Liver (tissue), 9 donors: ENCODE measurements around the gene SLC10A3. TPM values are rescaled to one million over a fixed set of nuclear protein-coding genes. Genes with fewer than 3 reads are reported as not detected.

Experiments used
- DNase-seq: peaks from one replicate; pipeline ENCODE4 v3.0.0-alpha.2; 2017; ENCODE audit warnings: low spot score
- H3K27ac ChIP-seq, 2 donors: one replicate each; pipeline ENCODE4 v1.7.0; 2013; ENCODE audit warnings: inconsistent platforms in 2 of 2, low read length in 2 of 2, control low read depth in 1 of 2, low read depth in 1 of 2, mild to moderate bottlenecking in 1 of 2
- H3K27me3 ChIP-seq, 4 donors: one replicate each; pipeline versions ENCODE4 v1.6.1 to v1.7.0; 2013; ENCODE audit warnings: low read length in 3 of 4, inconsistent platforms in 1 of 4, mild to moderate bottlenecking in 1 of 4, moderate library complexity in 1 of 4; ENCODE audit not compliant: control insufficient read depth in 4 of 4, insufficient read depth in 4 of 4
- H3K36me3 ChIP-seq, 4 donors: one replicate each; pipeline versions ENCODE4 v1.6.1 to v1.7.0; 2013; ENCODE audit warnings: low read length in 3 of 4, mild to moderate bottlenecking in 3 of 4, low read depth in 1 of 4, moderate library complexity in 1 of 4; ENCODE audit not compliant: control insufficient read depth in 4 of 4, insufficient read depth in 3 of 4
- H3K4me1 ChIP-seq, 4 donors: one replicate each; pipeline versions ENCODE4 v1.6.1 to v1.7.0; 2013; ENCODE audit warnings: low read length in 3 of 4, mild to moderate bottlenecking in 3 of 4, moderate library complexity in 1 of 4; ENCODE audit not compliant: control insufficient read depth in 4 of 4, insufficient read depth in 4 of 4
- H3K4me3 ChIP-seq, 3 donors: one replicate each; pipeline versions ENCODE4 v1.6.1 to v1.7.0; 2013; ENCODE audit warnings: low read length in 3 of 3, control low read depth in 1 of 3, low read depth in 1 of 3, mild to moderate bottlenecking in 1 of 3
- H3K9ac ChIP-seq, 2 donors: one replicate each; pipeline ENCODE4 v1.7.0; 2013; ENCODE audit warnings: low read length in 2 of 2, mild to moderate bottlenecking in 2 of 2, moderate library complexity in 2 of 2, control low read depth in 1 of 2, low read depth in 1 of 2
- H3K9me3 ChIP-seq, 4 donors: one replicate each; pipeline versions ENCODE4 v1.6.1 to v1.7.0; 2013; ENCODE audit warnings: low read length in 3 of 4; ENCODE audit not compliant: control insufficient read depth in 4 of 4
- EGR1 ChIP-seq, 2 donors: IDR thresholded peaks; 2 replicates each; pipeline ENCODE4 v1.6.1; 2016 to 2018; ENCODE audit warnings: antibody characterized with exemption in 2 of 2, low read depth in 2 of 2
- FOXA1 ChIP-seq: IDR thresholded peaks from 2 replicates; pipeline ENCODE4 v1.6.1; 2016; ENCODE audit warnings: antibody characterized with exemption
- FOXA2 ChIP-seq: IDR thresholded peaks from 2 replicates; pipeline ENCODE4 v1.6.1; 2016; ENCODE audit warnings: antibody characterized with exemption
- GABPA ChIP-seq, 2 donors: IDR thresholded peaks in 1 of 2; conservative IDR thresholded peaks in 1 of 2; 2 replicates each; pipeline ENCODE4 v1.6.1; 2016; ENCODE audit warnings: antibody characterized with exemption in 2 of 2, mild to moderate bottlenecking in 1 of 2, moderate library complexity in 1 of 2
- HNF4A ChIP-seq, 2 donors: conservative IDR thresholded peaks; 2 replicates each; pipeline ENCODE4 v1.6.1; 2016; ENCODE audit warnings: antibody characterized with exemption in 2 of 2, mild to moderate bottlenecking in 2 of 2
- HNF4G ChIP-seq: IDR thresholded peaks from 2 replicates; pipeline ENCODE4 v1.6.1; 2016; ENCODE audit warnings: antibody characterized with exemption
- JUND ChIP-seq, 2 donors: IDR thresholded peaks; 2 replicates each; pipeline ENCODE4 v1.6.1; 2016; ENCODE audit warnings: antibody characterized with exemption in 2 of 2
- MAX ChIP-seq: IDR thresholded peaks from 2 replicates; pipeline ENCODE4 v1.6.1; 2016; ENCODE audit warnings: antibody characterized with exemption
- NR2F2 ChIP-seq: IDR thresholded peaks from 2 replicates; pipeline ENCODE4 v1.6.1; 2016; ENCODE audit warnings: antibody characterized with exemption
- RAD21 ChIP-seq, 2 donors: IDR thresholded peaks; 2 replicates each; pipeline ENCODE4 v1.6.1; 2016; ENCODE audit warnings: antibody characterized with exemption in 2 of 2, mild to moderate bottlenecking in 2 of 2
- REST ChIP-seq: IDR thresholded peaks from 2 replicates; pipeline ENCODE4 v1.6.1; 2016; ENCODE audit warnings: antibody characterized with exemption, mild to moderate bottlenecking
- RXRA ChIP-seq, 2 donors: IDR thresholded peaks; 2 replicates each; pipeline ENCODE4 v1.6.1; 2017 to 2018; ENCODE audit warnings: antibody characterized with exemption in 2 of 2, mild to moderate bottlenecking in 1 of 2
- SP1 ChIP-seq: IDR thresholded peaks from 2 replicates; pipeline ENCODE4 v1.6.1; 2018; ENCODE audit warnings: antibody characterized with exemption, mild to moderate bottlenecking
- TAF1 ChIP-seq: conservative IDR thresholded peaks from 2 replicates; pipeline ENCODE4 v1.6.1; 2016; ENCODE audit warnings: antibody characterized with exemption, mild to moderate bottlenecking
- YY1 ChIP-seq: IDR thresholded peaks from 2 replicates; pipeline ENCODE4 v1.6.1; 2016; ENCODE audit warnings: antibody characterized with exemption, mild to moderate bottlenecking
- WGBS: extraction: QIAGEN DNeasy Blood & Tissue Kit; methylation state at CpG from one replicate; pipeline ENCODE4 v1.1.7; 2013; 5-methylcytosine and 5-hydroxymethylcytosine counted together
- polyA plus RNA-seq, 2 donors: library from polyadenylated mRNA; stranded (reverse) in 1 of 2; unstranded in 1 of 2; fragments of 200-250 nt in 1 of 2; fragments of >200 nt in 1 of 2; fragmentation: Nextera tagmentation in 1 of 2; extraction: Ambion mirVana in 1 of 2; gene quantifications; one replicate each; pipeline versions ENCODE4 v1.2.1 to v1.2.3, GENCODE V29; 2013 to 2015
- total RNA-seq, 2 donors: library from RNA; depleted of rRNA; stranded (reverse); fragments of >200 nt; gene quantifications; one replicate each; pipeline ENCODE4 v1.2.3, GENCODE V29; 2014
- TF ChIP-seq, protein P1 (sequence below): IDR thresholded peaks from 2 replicates; pipeline ENCODE4 v1.6.1; 2016; ENCODE audit warnings: antibody characterized with exemption
- TF ChIP-seq, protein P2 (sequence below): IDR thresholded peaks from 2 replicates; pipeline ENCODE4 v1.6.1; 2016; ENCODE audit warnings: antibody characterized with exemption
- TF ChIP-seq, protein P3 (sequence below): fragments of 150-350 bp; IDR thresholded peaks from 2 replicates; pipeline ENCODE4 v1.5.1; 2017; ENCODE audit warnings: improper control_type of control experiment, low read depth, low read length; ENCODE audit not compliant: missing input control
- donor health status: healthy.
- donor health status: healthy.
- donor health status: healthy.
- donor health status: healthy.
- donor health status: healthy.

SLC10A3 gene
- total and polyA plus RNA-seq, 4 donors, result 3.2 to 5.6 (median 4.5) TPM

DNA sequence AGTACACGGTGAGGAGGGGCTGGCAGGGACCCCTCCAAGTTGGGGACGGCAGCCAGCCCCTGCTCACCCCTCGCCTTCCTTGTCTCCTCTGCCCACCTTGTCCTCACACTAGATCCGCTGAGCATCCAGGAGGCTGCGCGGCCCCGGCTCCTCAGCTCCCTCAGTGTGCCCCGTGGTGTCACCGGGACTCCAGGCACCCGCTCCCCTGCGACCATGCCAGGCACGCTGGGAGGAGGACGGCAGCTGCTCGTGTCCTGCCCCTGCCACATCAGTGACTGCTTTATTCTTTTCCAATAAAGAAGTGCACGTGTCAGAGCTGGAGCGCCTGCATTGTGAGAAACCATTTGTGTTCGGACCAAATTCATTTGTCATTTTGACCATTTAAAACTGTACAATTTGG lies 40.1 kb downstream of the SLC10A3 start:
- no peaks in the 10 kb centered on the region for H3K27me3 ChIP-seq
- peaks cover 0 to 24% (median 8%) of the 10 kb centered on the region in 4 donors for H3K36me3 ChIP-seq
- H3K27ac ChIP-seq, result no peak overlapping the region
- H3K9ac ChIP-seq, result no peak overlapping the region
- H3K4me3 ChIP-seq, result no peak overlapping the region
- 96% methylated on average over 17 of the region's 17 CpGs for WGBS
- TF ChIP-seq MAX, result no peak
- no peak for TF ChIP-seq FOXA2
- TF ChIP-seq, protein P1, sequence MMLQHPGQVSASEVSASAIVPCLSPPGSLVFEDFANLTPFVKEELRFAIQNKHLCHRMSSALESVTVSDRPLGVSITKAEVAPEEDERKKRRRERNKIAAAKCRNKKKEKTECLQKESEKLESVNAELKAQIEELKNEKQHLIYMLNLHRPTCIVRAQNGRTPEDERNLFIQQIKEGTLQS, result no peak
- TF ChIP-seq JUND (IDR thresholded peaks at IDR 0.05), result no peak
- TF ChIP-seq RXRA (IDR thresholded peaks at IDR 0.05), result no peak
- no peak for TF ChIP-seq TAF1
- TF ChIP-seq REST, result no peak
- no peak for TF ChIP-seq SP1
- TF ChIP-seq NR2F2, result no peak
- TF ChIP-seq, protein P2, sequence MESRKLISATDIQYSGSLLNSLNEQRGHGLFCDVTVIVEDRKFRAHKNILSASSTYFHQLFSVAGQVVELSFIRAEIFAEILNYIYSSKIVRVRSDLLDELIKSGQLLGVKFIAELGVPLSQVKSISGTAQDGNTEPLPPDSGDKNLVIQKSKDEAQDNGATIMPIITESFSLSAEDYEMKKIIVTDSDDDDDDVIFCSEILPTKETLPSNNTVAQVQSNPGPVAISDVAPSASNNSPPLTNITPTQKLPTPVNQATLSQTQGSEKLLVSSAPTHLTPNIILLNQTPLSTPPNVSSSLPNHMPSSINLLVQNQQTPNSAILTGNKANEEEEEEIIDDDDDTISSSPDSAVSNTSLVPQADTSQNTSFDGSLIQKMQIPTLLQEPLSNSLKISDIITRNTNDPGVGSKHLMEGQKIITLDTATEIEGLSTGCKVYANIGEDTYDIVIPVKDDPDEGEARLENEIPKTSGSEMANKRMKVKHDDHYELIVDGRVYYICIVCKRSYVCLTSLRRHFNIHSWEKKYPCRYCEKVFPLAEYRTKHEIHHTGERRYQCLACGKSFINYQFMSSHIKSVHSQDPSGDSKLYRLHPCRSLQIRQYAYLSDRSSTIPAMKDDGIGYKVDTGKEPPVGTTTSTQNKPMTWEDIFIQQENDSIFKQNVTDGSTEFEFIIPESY, result no peak
- no peak for TF ChIP-seq EGR1 (IDR thresholded peaks at IDR 0.05; ENCODE audit: low read depth in 2 of 2)
- no peak for TF ChIP-seq FOXA1
- no peak for TF ChIP-seq GABPA (IDR thresholded peaks at IDR 0.05 in 1 of 2, conservative IDR thresholded peaks at IDR 0.05 in 1 of 2)
- TF ChIP-seq HNF4A (conservative IDR thresholded peaks at IDR 0.05), result no peak
- TF ChIP-seq RAD21 (IDR thresholded peaks at IDR 0.05), result no peak
- TF ChIP-seq, protein P3, sequence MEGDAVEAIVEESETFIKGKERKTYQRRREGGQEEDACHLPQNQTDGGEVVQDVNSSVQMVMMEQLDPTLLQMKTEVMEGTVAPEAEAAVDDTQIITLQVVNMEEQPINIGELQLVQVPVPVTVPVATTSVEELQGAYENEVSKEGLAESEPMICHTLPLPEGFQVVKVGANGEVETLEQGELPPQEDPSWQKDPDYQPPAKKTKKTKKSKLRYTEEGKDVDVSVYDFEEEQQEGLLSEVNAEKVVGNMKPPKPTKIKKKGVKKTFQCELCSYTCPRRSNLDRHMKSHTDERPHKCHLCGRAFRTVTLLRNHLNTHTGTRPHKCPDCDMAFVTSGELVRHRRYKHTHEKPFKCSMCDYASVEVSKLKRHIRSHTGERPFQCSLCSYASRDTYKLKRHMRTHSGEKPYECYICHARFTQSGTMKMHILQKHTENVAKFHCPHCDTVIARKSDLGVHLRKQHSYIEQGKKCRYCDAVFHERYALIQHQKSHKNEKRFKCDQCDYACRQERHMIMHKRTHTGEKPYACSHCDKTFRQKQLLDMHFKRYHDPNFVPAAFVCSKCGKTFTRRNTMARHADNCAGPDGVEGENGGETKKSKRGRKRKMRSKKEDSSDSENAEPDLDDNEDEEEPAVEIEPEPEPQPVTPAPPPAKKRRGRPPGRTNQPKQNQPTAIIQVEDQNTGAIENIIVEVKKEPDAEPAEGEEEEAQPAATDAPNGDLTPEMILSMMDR, result no peak
- no peak for TF ChIP-seq HNF4G
- no peak for TF ChIP-seq YY1
- no peaks in the 10 kb centered on the region for H3K9me3 ChIP-seq
- DNase-seq, result no peak
- H3K4me1 ChIP-seq, result peaks cover 0 to 2% (median 0%) of the 10 kb centered on the region in 4 donors
